ENCODE measurements around the gene TNC.

Gene TNC

DNA sequence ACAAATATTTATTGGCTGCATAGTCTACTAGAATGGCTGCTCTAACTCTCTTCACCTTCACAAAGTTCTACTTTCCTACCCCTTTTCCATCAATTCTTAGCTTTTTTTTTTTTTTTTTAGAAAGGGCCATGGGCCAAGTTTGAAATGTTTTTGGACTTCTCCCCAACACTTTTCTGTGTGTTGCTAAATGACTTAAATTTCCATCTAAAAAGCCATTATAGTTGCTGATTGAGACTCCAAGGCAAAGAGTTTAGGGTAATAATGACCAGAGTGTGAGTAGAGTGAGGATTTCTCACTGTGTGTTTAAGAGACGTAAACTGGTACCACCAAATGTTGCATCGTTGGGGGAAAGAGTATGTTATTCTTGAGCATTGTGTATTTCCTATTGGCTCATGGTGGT is 24.4 kb downstream of the TNC start:
- DNase-seq = no peak

DNA sequence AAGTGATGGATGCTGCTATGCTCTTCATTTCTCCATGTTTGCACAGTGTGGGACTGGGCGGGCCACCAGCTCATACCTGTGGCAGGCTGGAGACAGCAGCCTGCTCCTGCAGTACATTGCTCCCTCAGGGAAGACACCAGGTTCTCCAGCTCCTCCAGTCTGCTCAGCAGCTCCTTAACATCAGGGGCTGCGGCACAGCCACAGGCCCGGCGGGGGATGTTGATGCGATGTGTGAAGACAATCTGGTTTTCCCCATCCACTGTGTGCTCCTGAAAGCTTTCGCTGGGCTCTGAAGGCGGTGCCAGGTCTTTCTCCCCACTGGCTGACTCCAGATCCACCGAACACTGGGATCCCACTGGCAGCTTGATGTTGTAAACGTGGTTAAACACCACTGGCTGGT is 27.5 kb downstream of the TNC start:
- DNase-seq = no peak

DNA sequence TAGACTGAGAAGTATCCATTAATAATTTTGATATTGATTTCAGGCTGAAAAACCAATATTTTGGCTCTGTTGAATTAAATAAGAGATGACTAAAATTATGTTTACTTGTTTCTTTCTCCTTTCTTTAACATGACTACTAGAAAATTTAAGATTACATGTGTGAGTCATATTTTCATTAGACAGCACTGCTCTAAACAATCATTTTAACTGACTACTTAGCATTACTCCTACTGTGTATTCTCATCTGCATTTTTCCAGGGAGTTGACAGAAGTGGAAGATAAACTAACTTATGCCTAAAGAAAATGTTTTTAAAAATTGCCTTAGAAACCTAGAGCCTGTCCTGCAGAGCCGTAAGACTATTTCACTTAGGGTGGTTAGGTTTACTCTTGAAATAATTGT is 29.1 kb downstream of the TNC start:
- no peak for DNase-seq

DNA sequence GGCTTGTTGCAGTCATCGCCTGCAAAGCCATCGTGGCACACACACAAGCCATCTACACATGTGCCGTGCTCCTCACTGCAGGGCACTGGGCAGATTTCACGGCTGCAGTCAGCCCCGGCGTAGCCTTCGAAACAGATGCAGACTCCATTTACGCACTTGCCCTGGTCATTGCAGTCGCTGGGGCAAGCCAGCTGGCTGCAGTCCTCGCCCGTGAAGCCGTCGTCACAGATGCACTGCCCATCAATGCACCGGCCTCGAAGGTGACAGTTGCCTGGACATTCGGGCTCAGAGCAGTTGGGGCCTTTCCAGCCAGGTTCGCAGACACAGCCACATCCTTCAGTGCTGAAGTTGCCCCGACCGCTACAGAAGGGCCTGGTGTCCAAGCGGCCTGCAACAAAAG is 31.1 kb downstream of the TNC start:
- DNase-seq = no peak

DNA sequence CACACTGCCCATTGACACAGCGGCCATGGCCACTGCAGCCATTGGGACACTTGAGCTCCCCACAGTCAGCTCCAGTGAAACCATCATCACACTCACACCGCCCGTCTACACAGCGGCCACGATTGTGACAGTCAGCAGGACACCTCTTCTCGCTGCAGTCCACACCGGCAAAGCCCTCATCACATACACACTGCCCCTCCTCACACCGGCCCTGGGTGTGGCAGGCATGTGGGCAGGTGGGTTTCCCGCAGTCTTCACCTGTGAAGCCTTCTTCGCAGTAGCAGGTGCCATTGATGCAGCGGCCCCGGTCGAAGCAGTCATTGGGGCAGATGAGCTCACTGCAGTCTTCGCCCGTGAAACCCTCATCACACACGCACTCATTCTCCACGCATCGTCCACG is 31.5 kb downstream of the TNC start:
- no peak for DNase-seq

DNA sequence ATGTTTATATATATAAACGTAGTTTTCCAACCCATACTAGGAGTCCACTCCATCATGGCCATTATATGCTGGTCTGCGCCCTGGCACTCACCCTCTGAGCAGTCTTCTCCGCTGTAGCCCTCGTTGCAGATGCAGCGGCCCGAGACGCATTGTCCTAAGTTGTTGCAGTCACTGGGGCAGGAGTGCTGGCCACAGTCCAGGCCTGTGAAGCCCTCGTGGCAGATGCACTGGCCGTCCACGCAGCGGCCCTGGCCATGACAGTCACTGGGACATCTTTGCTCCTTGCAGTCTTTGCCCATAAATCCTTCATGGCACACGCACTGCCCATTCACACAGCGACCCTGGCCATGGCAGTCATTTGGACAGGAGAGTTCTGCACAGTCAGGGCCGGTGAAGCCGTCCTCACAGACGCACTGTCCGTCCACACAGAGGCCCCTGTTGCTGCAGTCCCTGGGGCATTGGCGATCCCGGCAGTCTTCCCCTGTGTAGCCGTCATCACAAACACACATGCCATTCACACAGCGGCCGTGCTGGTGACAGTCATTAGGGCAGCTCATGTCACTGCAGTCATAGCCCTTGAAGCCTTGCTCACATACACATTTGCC is 32.1 kb downstream of the TNC start:
- DNase-seq = no peak

DNA sequence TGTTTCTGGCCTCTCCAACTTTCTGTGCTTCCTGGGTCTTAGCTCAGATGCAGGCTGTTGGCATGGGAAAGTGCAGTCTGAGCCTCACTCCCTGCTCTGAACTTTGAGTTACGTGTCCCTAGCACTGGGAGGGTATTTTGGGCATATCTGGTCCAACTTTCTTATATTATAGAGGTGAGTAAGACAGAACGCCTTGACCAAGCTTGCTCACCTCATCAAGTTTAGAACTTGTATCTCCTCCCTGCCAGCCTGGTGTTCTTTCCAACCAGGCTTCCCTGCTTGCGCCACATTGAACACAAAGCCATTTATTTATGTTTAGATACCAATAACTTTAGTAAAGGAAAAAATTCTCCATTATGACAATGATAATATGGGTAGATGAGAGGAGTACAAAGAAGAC is 33.2 kb downstream of the TNC start:
- no peak for DNase-seq

DNA sequence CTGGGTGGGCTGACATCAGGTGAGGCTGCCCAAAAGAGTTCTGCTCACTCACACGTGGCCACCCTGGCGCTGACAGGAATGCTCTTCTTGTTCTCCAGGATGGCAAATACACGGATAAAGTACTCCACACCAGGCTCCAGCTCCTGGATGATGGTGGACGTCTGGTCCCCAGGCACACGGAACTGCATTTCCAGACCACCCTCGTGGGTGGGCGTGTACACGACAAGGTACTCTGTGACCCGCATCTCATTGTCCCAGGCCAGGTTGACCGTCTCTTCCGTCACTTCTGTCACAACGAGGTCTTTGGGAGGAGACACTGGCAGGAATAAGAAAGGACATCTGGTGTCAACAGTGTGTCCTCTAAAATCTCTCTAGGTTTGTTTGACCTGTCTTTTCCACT is 33.8 kb downstream of the TNC start:
- DNase-seq = no peak

DNA sequence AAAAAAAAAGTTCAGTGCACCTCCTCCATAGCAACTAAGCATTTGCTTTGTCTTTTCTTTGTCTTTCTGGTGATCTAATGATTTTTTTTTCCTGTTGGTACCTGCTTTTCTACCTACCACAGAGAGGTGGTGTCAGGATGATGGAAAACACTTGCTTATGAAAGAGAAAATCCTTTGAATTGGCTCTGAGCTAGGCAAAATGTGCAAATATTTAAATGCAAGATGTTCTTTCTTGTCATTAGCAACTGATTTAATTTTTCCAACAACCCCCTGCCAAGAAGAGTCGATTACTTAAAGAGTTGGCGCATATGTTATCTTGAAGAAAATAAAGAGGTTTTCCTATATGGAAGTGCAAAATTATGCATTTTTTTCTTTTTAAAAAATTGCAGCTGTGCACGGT is 37.7 kb downstream of the TNC start:
- DNase-seq = no peak

DNA sequence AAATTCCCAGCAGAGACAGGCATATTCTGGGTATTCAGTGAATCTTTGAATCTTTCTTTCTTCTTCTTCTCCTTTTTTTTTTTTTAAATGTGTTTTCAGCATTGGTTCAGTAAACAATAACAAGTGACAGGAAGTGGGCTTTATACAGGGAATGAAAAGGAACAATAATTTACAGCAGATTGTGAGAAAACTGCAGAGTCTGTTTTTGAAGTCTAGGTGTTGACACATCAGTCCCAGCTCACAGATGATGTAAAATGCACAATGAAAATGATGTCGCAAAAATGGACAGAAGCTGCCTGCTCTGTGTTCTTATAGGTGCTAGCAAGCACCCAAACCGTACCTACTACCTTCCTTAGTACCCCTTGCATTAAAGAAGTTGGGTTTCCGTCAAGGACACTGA is 38.8 kb downstream of the TNC start:
- DNase-seq = no peak

DNA sequence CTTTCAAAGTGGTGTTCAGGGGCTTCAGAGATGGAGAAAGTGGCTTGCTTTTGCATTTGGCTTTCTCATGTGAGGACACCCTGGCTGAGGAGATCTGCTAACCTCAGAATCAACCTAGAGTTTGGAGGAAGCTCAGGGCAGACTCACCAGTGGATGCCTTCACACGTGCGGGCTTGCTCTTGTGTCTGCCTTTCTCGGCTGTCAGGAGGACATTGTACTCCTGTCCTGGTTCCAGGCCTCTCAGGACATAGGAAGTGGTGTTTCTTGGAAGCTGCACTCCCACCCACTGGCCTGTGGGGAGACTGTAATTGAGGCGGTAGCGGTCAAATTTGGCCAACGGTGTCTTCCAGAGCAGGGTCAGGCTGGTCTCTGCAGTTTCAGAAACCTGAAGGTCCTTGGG is 44.5 kb downstream of the TNC start:
- no peak for DNase-seq

DNA sequence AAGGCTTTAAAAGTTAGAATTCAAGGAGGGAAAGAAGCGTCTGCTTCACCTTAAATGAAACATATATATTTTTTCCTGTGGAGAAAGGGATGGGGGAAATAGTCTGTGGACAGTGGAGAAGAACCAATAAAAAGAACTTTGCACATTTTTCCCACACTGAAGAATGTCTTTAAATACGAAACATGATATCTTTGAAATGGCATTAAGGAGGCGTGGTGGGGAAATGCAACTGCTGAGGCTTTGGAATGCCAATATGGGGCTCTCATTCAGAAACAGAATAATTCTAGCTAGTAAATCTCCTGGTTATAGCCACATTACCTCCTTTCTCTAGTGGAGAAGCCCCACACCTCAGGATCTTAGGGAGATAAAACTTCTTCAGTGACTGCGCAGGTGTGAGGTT is 46.8 kb downstream of the TNC start:
- no peak for DNase-seq

DNA sequence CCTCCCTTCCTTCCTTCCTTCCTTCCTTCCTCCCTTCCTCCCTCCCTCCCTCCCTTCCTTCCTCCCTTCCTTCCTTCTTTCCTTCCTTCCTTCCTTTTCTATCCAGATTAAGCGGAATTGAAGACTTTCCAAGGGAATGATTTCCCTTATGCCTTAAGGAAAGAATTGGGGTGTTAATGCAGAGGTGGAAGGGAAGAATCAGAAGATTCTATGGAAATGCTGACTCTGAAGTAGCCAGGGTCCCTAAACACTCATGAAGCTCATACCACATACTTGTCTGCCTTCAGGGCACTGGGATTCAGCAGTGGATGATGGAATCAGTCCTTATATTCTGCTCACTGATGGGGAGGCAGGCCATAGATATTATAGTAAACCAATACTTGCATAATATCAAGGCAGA is 48.2 kb downstream of the TNC start:
- no peak for DNase-seq

DNA sequence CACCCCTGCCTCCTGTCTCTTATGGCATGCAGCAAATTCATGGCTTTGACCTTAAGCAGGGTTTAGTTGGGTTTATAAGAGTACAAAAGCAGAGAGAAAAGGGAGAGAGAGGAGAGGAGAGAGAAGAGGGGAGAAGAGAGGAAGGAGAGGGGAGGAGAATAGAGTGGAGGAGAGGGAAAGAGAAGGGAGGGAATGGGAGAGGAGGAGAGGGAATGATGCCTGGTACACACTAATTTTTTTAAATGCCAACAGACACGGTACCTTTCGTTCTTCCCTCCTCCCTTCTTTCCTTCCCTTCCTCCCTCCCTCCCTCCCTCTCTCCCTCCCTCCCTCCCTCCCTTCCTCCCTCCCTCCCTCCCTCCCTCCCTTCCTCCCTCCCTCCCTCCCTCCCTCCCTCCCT is 48.7 kb downstream of the TNC start:
- DNase-seq = no peak

DNA sequence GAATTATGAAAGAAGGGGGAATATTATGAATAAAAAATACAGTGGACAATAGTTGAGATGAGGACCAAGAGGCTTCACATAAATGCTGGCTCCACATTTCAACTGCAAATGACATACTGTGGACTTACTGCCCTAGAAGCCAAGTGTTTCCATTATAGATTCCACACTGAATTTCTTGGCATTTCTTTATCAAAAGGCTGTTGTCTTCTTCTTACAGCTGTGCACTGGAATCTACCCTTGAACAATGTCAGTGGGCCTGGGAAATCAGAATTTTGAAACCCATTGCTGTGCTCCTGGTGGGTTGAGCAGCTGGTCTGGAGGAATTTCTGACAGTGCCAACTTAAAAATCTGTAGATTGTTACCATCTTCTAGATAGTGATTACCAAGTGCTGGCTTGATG is 49.9 kb downstream of the TNC start:
- no peak for DNase-seq

DNA sequence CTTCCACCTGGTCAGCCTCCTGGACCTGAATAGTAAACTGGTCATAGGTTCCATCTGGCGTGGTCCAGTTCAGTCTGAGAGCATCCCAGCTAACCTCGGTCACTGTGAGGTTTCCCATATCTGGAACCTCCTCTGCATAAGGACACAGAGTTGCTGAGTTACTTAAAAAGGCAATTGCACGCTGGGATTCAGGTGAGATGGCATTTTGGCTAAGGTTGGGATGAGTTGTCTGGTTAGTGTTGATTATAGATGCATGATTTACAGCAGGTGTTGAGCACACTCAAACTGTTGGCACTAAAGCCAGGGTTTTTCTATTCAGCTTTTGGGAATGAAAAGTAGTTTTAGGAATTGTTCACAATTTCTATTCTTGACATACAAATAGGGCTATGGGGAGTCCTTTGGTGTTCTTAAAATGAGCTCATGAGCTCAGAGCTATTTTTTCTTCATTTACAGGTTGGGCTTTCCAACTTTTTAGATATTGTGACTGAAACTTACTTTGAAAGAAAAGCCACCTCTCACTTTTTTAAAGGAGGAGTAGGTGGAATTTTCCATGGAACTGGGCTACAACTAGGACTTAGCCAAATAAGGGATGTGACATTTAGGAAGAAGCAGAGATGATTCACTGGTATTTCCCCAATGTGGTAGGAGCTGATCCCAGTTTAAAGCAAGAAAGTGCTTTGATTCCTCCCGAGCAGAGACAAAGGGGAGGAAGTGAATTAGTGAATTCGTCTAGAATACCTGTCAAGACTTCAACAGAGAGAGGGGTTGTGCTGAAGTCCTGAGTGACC is 54.7 kb downstream of the TNC start:
- no peak for DNase-seq

DNA sequence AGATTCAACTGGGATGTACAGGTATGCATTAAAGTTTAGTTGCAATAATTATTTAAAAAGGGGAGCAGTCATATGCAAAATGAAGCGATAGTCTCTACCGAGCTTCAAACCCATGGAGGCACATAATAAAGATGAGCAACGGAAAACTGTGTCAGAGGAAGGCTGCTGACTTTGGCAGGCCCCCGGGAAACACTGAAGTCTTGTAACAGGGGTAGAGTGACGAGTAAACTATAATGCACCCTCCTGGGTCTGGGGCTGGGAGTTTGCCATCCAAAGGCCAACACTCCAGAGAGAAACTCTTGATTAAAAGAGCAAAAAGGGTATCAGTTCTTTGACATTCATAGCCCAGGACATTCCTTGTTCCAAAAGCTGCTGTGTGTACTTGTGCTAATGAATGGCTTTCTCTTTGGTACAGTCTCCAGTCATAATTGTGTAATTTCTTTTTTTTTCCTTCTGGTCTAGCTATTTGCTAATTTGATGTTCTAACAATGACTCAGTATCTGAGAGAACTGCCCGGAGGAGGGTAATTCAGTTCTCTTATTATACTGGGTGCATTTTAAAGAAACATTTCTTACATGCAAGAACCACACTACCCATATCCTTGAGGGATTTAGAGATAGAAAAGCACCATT is 59.2 kb downstream of the TNC start:
- no peak for DNase-seq

DNA sequence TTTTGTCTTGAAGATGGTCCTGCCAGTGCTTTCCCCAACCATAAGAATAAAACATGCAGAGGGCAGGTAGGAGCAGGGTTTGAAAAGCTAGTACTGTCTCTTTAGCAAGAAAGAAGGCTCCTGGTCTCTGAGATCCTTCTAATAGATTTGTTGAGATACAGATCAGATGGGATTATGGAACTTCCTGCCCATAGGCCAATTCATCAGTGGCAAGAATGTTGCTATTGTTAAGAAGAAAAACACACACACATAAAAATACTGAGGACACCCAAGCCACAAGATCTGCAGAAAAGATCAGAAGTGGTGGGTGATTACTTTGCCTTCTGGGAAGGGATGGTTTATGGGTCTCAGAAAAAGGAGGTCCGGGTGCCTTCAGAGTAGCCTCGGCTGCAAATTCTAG is 59.8 kb downstream of the TNC start:
- DNase-seq = no peak

DNA sequence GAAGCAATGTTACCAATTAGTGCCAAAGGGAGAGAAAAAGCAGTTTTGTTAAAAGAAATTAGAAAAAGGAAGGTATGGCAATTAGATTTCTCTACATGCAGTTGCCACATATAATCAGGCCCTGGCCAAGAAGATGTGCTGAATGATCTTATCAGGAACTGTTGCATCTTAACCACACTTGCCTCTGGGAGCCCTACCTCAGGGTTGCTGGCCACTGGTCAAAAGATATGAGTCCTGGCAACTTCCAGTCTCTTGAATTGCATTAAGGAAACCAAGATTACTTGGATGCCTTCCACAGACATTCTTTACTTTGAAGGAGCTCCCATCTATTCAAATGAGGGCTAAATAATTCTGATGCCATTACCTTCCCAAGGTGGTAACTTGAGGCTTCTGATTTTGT is 60.4 kb downstream of the TNC start:
- DNase-seq = no peak

DNA sequence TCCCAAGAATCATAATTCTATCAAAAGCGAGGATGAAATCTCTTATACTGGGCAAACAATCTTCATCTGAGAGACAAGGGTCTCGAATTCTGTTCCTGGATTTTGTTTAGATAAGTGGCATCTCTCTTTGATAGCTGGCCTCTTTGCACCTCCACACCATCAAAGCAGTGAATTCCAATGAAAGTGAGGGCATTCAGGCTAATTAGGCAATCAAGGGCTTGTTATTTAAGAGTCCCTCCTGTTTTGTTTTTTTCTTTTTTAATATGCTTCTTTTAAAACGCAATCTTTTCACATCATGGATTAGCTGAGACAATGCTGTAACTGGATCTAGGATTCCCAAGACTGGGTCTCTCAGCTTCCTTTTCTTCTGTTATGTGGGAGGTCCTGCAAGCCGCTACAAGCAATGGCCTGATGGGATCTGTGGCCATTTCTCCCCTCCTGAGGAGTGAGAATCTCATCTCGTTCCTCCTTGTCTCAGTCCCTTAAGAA is 67.9 kb downstream of the TNC start:
- no peak for DNase-seq

DNA sequence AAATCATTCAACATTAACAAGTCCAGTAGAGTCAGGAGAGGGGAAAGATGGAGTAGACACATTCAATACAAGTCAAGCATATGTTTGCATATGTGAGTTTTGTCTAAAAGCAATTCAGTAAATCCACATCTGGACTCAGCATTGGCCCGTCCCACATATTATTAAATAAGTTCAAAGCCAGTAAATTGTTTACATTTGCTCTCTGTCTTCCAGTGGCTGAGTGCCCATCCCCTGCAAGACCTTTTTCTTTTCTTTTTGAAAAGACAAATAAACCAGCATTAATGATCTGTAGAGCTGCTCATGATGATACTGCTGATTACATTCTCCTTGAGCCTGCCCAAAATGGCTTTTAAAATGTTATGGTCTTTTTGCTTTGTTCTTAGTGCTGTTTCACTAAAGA is 71.1 kb downstream of the TNC start:
- no peak for DNase-seq

DNA sequence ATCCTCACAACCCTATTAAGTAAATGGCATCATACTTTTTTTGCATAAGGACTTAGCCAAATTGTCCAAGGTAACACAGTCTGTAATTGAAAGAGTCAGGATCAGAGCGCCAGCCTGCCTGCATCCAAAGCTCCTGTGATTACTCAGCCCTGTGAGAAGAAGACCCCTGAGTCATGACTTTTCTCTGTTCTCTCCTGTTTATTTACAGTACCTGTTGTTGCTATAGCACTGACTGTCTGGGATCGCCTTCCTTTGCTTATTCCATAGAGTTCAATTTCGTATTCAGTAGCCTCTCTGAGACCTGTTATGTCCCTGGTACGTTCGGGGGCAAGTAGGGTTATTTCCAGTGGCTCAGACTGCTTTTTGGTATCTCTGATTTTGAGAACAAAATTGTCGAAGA is 71.8 kb downstream of the TNC start:
- DNase-seq = no peak

DNA sequence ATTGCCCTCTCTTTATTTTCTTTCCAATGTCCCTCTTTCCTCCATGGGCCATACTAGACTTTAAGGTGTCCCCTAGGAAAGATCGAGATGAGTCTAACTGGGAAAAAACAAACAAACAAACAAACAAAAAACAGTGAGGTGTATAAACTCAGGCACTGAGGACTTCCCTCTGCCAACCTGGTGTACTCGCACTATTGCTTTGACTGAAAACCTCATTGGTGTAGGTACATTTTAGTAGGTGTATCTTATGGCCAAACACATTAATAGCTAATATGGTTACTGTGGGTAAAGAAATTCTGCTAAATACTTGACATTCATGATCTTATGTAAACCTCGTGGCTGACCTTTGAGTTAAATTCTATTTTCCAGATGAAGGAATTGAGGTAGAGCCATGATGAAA is 74.3 kb downstream of the TNC start:
- DNase-seq = no peak

DNA sequence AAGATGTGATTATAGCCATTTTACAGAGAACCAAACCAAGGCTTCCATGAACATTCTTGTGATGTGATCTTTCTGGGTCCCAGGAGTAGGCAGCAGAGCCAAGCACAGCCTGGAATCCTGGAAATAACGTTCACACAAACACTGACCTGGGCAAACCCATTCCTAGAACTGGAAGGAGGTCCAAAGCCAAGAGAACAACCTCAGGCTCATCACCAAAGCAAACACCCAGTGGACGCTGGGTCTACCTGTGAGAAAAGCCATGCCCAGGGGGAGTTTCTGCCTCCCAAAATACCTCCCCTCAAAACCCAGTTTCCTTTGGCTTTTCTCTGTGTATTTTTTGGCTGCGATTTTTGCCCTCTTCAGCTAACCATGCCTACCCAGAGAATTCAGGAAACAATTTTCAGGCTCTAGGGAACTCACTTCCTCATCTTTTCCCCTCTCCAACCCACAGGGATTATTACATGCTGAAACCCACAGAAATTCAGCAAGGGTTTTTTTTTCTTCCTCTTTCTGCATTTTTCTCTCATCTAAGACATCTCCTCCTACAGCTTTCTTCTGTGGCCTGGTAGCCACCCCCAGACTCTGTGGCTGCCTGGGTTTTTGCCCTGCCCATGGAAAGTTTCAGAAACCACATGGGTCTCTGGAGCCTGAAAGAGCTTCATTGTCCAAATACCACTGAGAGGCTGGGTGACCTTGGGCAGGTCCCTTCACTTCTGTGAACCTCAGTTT is 75.0 kb downstream of the TNC start:
- no peak for DNase-seq

Measured in NCI-H2171 treated with DMSO at 0.1 percent for 48 hours (cell line).